Fibroblast of gingiva (primary cell): ENCODE results near the gene FASTKD1.

ENCODE experiments used
- DNase-seq: peaks from one replicate; pipeline ENCODE4 v3.0.0-alpha.2; 2011; ENCODE audit warnings: low read depth

The FASTKD1 gene

DNA sequence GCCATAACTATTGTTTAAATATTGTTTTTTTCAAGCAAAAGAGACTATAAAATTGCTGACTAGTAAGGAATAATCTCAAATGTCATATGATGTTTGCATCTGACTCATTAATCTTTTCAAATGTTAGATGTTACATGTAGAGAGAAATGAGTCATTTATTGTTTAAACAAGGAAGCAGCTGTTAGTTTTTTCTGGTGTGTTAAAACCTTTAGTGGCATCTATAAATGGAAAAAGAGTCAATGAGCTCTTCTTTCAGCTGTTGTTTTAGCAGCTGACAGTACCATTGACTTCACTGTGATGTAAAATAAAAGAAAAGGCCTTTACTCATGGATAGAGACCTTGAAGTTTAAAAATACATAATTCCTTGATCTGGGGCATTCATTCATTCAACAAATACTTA lies 66.0 kb downstream of the FASTKD1 start:
- DNase-seq: peak; percentile 72

DNA sequence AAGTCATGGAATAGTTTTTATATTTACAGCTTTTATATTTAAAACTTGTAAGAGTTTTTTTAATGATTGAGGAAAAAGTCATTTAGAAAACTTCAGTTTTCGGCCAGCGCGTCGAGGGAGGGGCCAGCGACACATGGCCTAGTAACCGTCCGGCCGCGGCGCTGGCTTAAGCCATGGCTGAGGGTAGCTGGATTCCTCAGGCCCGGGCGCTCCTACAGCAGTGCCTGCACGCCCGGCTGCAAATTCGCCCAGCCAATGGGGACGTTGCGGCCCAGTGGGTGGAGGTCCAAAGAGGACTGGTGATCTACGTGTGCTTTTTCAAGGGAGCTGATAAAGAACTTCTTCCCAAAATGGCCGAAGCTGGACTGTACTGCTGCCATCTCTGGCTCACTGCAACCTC lies 69.0 kb downstream of the FASTKD1 start:
- no peak for DNase-seq

DNA sequence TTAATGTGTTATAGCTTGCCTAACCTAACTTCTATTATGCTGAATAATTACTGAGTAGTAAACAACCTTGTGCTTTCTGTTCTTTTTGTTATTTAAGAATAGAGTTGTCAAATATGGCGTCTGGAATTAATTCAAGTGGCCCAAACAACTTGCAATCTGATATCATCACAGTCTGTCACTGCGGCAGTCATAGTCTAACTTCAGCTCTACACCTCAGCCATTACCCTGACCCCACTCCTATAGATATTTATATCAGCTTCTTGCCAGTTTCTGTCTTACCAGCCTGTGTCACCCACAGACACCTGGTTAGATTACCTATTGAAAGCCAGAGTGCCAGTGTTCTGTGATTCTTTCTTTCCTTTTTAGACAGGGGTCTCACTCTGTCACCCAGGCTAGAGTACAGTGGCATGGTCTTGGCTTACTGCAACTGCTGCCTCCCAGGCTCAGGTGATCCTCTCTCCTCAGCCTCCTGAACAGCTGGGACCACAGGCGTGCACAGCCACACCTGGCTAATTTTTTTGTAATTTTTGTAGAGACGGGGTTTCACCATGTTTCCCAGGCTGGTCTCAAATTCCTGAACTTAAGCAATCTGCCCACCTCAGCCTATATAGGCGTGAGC lies 78.2 kb downstream of the FASTKD1 start:
- DNase-seq: no peak

DNA sequence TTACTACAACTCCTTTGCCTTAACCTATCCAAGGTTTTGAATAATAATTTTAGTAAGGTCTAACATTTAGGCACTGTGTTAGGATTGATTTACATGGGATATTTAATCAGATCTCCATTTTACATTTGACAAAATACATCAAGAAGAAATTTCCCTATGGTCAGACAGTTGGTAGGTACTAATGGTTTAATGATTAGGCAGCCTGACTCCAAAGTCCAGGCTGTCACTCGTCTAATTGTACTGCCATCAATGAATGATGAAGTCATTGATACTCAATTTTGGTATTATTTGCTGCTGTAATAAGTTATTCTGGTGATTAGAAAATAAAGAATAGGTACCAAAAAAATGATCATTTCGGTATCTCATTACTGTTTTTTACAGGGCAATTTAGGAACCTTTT lies 80.3 kb downstream of the FASTKD1 start:
- DNase-seq: no peak

DNA sequence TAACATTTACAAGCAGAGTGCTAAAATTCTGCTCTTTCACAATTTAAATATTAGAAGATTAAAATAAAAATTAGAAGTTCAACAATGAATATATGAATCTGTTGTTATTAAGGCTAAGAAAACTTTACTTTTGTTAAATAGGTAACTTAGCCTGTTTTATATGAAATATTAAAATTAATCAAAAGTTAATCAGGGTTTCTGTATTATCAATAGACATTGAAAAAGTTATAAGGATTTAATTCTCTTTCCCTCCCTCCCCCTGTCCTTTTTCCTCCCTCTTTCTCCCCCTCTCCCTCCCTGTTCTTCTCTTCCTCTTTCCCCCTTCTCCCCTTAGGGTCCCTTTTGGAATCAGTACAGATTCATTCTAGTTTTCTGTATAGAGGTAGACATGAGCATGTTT lies 82.3 kb downstream of the FASTKD1 start:
- no peak for DNase-seq

DNA sequence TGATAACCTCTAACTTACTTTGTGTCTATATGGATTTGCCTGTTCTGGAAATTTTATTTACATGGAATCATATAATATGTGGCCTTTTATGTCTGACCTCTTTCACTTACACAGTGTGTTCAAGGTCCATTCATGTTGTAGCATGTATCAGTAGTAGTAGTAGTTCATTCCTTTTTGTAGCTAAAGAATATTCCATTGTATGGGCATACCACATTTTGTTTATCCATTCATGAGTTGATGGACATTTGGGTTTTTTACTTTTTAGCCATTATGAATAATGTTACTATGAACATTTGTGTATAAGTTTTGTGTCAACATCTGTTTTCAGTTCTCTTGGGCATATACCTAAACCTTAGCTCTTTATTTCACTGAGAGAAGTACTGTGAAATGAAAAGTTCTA lies 82.8 kb downstream of the FASTKD1 start:
- no peak for DNase-seq

DNA sequence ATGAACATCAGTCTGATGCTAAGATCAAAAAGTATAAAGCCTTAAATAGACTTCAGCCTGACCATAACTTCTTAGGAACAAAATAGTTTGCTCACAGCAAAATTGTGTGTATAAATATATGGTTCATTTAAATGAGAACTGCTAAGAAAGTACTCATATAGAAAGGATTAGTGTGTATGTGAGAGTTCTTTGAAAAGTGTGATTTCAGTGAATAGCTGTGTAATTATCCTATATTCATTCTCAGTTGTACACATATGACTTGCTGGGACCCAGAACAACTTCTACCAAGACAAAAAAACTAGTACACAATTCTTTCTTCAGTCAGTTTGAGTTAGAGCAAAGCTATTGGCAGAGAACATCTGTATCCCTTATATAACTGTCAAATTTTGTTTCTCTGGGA lies 87.2 kb downstream of the FASTKD1 start:
- DNase-seq: no peak

DNA sequence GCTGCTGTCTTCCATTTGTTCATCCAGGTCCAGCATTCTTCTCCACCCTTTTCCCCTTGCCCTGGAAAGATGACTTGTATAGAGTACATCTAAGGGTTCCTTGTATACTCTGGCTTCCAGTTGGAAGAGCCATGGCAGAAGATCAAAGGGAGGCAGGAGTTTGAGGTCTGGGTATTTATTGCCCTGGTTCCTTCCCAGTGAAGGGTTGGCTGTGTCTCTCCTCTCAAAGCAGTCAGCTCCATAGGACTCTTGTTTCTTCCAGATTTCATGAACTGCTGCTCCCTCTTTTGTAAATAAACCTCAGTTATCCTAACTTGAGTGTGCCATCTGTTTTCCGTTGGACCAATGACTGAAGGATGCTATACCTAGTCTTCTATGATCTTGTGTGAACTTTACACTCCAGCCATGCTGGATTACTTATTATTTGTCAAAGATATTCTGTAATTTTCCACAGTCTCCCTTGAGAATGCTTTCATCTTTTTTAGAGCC lies 88.0 kb downstream of the FASTKD1 start:
- no peak for DNase-seq

DNA sequence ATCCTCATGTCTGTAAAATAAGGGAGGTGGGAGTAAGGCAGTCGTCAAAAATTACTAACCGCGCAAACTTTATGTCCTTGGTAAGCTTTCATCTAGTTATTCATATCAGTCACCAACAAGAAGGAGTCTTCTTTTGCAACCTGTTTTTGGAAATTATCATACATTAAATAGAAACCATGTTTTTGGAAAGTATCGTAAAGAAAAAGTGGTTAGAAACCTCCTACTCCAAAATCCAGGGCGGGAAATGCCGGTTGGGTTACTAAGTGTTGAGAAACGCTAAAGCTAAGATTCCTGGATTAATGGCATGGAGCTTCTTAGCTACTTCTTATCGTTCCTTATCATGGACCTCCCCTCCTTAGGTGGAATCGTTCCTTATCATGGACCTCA lies 93.6 kb downstream of the FASTKD1 start:
- DNase-seq: no peak
